Neural cell (in vitro differentiated cells): Measurements from ENCODE around the gene ODF2L.

Experiments
- CTCF ChIP-seq: fragments of 450-650 bp; IDR thresholded peaks from 2 replicates; pipeline ENCODE4 v1.5.1; 2014; ENCODE audit warnings: antibody characterized with exemption, mild to moderate bottlenecking, moderate library complexity; ENCODE audit not compliant: poor library complexity, severe bottlenecking
- EP300 ChIP-seq: fragments of 450-650 bp; conservative IDR thresholded peaks from 2 replicates; pipeline ENCODE4 v1.6.1; 2014; ENCODE audit warnings: antibody characterized with exemption, mild to moderate bottlenecking, moderate library complexity; ENCODE audit not compliant: poor library complexity, severe bottlenecking
- EZH2 ChIP-seq: fragments of 200-600, 300-800 bp; shearing (Covaris generic), sonication (generic); IDR thresholded peaks from 2 replicates; pipeline ENCODE4 v1.6.1; 2014; ENCODE audit warnings: antibody characterized with exemption, low read length, borderline replicate concordance, mild to moderate bottlenecking; ENCODE audit not compliant: insufficient read depth, poor library complexity, severe bottlenecking
- MXI1 ChIP-seq: fragments of 450-650 bp; conservative IDR thresholded peaks from 2 replicates; pipeline ENCODE4 v1.6.1; 2014; ENCODE audit warnings: antibody characterized with exemption, mild to moderate bottlenecking; ENCODE audit not compliant: poor library complexity, severe bottlenecking
- POLR2AphosphoS5 ChIP-seq: IDR thresholded peaks from 2 replicates; pipeline ENCODE4 v1.6.1; 2012
- RAD21 ChIP-seq: fragments of 450-650 bp; conservative IDR thresholded peaks from 2 replicates; pipeline ENCODE4 v1.6.1; 2014; ENCODE audit warnings: antibody characterized with exemption, mild to moderate bottlenecking, moderate library complexity
- REST ChIP-seq: IDR thresholded peaks from 2 replicates; pipeline ENCODE4 v1.6.1; 2012; ENCODE audit warnings: borderline replicate concordance
- SMC3 ChIP-seq: fragments of 450-650 bp; conservative IDR thresholded peaks from 2 replicates; pipeline ENCODE4 v1.6.1; 2014; ENCODE audit warnings: antibody characterized with exemption, mild to moderate bottlenecking, moderate library complexity; ENCODE audit not compliant: poor library complexity
- TAF1 ChIP-seq: IDR thresholded peaks from 2 replicates; pipeline ENCODE4 v1.6.1; 2012; ENCODE audit warnings: low read depth

GRCh38 chr1:86381223-86381622 lies 14.9 kb downstream of the ODF2L start:
- no peak for TF ChIP-seq CTCF
- TF ChIP-seq EZH2, result no peak
- no peak for TF ChIP-seq SMC3
- TF ChIP-seq REST, result no peak
- no peak for TF ChIP-seq EP300
- TF ChIP-seq RAD21, result no peak
- TF ChIP-seq POLR2AphosphoS5, result no peak
- TF ChIP-seq TAF1, result no peak
- no peak for TF ChIP-seq MXI1
